ACHN (cell line): ENCODE results near the gene SCARB1.

Experiments
- DNase-seq: peaks from one replicate; pipeline ENCODE4 v3.0.0-alpha.2; 2015
- in situ Hi-C: cut with HindIII; loops from 2 replicates; pipeline ENCODE4 v1.10.0; 2017; ENCODE audit warnings: low sequenced_read_pairs, low pct_ligation_motif_present, low pct_unique_long_range_greater_than_20kb

The SCARB1 gene

DNA sequence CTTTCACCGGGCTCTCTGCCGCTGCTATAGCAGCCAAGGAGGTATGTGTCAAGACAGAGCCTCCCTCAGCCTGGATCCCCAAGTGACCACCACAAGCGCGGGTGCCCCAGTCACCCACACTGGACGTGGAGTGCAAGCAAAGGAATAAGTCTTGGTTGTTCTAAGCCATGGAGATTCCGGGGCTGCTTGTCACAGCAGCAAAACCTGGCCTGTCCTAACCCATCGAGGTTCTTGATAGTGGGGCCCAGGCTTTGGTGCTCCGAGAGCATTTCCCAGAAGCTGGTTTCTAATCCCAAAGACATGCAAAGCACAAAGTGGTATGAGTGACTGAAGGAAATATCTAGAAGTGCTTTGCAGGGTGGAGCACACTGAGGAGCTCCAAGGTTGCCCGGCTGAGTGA, 51.3 kb downstream of the SCARB1 start:
- no peak for DNase-seq
- in situ Hi-C loops, result no loop called here

DNA sequence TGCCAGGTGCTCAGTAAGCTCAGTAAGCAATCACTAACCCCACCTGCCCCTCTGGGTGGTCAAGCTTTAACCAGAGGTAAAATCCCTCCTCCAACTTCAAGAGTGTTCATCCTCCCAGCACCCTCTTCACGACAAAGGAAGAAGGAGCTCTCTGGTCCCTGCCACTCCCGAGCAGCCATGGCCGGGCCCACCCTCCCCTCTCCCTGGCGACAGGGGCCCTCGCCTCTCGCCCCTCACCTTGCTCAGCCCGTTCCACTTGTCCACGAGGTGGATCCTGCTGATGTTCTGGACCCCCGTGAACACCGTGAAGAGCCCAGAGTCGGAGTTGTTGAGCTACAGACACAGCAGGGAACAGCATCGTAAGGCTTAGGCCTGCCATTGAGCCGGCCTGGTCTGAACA, 52.0 kb downstream of the SCARB1 start:
- no peak for DNase-seq
- in situ Hi-C loops, result no loop called here

DNA sequence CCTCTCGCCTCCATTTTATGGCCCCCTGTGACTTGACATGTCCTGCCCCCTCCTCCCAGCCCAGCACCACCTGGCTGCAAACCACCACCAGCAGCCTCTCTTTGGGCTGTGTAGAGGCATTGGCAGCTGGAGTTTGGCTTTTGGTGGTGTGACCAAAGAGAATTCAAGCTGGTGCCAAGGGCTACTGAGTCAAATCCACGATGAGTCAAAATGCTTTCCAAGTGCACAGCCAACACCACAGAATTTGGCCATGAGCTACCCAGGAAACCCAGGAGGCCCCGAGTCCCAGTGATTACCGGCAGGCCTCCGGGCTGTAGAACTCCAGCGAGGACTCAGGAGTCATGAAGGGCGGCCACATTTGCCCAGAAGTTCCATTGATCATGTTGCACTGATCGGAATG, 53.8 kb downstream of the SCARB1 start:
- DNase-seq, result no peak
- in situ Hi-C loops, result no loop called here

DNA sequence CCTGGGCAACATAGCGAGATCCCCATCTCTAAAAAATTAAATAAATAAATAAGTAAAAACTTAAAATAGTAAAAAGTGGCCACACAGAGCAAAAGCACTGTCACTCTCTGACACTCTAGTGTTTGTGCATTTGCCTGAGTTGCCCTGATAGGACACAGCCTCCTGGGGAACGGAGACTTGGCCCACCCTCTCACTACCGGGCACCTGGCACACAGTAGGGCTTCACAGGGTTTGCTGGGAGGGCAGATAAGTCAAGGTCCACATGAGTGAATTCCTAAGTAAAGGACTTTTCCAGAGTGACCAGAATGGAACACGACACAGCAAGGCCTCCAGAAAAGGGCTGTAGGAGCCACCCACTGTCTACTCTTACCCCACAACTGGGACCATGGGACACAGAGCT, 54.3 kb downstream of the SCARB1 start:
- DNase-seq, result no peak
- in situ Hi-C loops, result no loop called here

DNA sequence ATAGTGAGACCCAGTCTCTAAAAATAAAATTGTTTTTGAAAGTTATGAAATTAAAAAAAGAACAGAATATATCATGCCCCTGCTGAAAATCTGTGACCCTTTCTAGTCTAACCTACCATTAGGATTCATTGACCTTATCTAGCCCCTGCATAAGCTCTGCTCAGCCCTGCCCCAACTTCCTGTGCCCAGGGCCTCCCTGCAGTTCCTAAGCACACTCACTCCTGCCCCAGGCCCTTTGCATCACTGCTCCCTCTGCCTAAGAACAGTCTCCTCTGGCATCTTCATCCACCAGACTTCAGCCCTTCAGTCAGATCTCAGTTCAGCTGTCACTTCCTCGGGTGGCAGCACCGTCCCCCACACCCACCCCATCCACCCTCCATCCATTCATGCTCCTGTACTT, 55.4 kb downstream of the SCARB1 start:
- in situ Hi-C loops, result no loop called here
- no peak for DNase-seq

DNA sequence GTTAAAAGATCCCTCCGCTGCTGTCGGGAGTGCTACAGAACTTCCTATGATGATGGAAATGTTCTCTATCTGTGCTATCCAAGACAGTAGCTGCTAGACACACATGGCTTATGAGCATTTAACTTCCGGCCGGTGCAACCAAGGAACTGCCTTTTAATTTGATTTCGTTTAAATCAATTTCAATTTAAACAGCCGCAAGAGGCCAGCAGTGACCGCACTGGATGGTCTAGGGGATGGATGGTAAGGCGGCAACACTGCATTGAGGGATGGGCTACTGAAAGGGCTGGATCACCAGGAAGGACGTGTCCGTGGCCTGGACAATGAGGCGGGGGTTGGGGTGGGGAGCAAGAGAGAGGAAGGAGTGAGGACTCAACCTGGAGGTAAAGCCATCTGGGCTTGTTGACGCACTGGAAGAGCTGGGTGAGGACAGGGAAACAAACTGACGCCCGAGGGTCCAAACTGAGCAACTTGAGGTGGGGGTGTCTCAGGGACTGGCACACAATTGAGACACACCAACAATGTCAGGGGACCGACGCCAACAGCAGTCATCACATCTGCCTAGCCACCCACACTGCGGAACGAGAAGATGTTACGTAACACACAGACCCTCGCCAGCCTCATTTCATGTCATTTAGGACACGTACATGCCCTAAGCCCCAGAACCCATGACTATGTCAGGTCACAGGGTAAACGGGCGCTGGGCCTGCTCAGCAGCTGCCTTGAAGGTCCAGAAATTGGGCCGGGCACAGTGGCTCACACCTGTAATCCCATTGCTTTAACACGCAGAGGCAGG, 57.6 kb downstream of the SCARB1 start:
- in situ Hi-C loops, result no loop called here
- no peak for DNase-seq

DNA sequence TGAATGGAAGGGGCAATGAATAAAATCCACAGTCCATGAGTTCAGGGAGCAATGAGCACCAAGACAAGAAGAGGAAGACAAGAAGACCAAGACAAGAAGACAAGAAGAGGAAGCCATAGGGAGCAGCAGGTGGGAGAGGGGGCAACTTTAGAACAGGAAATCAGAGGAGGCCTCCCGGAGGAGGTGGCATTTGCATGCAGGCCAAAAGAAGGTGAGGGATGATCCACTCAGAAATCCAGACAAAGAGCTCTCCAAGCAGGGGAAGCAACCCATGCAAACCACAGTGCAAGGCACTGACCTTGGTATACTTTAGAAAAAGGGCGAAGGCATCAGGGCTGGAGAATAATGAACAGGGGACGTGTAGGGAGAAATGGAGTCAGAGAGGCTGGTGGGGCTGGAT, 58.6 kb downstream of the SCARB1 start:
- in situ Hi-C loops, result no loop called here

DNA sequence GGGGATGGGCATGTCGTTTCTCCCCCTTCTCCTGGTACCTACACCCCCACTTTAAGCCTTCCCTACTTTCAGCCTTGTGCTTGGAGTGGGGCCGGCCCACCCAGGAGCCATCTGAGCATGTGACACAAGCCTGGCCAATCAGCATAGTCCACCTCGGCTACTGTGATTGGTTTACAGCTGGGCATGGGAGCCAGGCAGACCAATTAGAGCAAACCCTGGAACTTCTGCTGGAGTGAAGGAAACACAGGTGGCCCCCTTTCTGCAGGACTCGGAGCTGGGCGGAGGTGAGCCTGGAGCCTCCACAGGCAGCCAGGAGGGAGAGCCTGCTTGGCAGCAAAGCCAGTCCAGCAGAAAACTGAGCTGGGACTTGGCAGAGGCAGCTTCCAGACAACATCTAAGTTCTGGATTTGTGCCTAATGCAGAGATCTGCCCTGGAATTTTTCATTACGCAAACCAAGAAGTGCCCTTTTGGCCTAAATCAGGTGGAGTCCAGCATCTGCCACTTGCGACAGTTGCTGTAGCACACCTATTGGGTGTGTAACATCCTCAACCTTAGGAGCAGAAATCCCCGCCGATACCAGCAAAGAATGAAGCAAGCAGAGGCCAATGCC, 59.5 kb downstream of the SCARB1 start:
- peak; percentile 25 for DNase-seq

More for the DNA sequence above, 58.6 kb downstream of the SCARB1 start:
- DNase-seq, result no peak

DNA sequence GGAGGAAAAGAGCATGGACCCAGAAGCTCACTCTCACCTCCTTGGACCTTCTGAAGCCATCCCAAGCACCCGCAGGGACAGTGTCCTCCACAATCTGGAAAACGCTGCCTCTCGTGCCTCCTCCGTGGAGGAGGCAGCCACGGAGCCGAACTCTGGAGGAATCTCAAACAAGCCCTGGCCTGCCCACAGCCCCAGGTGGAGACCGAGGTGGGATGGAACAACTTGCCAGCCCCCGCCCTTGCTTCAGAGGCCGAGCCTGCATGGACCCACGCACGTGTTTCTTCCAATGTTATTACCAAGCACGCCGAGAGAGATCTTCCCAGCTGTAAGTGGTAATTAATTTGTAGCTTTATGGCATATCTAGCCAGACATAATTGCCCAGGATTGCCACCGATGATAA, 61.3 kb downstream of the SCARB1 start:
- no peak for DNase-seq
- in situ Hi-C loops, result no loop called here

More for the DNA sequence above, 59.5 kb downstream of the SCARB1 start:
- in situ Hi-C loops, result no loop called here

DNA sequence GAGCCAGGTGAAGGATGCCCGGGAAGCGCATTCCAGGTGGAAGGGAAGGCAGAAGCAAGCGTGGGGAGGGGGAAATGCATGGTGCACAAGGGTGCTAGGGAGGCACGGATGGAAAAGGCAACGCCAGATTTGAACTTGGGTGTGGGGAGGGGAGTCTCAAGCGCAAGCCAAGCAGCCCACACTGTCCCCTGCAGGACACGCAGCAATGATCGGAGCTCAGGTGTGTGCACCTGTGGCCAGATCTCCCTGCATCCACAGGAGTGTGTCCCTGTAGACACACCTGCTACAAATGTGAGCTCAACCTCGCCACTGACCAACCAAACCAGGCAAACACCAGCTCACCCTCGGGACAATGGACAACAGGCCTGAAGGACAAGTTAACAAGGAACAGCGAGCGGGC, 63.2 kb downstream of the SCARB1 start:
- in situ Hi-C loops, result no loop called here
- no peak for DNase-seq

DNA sequence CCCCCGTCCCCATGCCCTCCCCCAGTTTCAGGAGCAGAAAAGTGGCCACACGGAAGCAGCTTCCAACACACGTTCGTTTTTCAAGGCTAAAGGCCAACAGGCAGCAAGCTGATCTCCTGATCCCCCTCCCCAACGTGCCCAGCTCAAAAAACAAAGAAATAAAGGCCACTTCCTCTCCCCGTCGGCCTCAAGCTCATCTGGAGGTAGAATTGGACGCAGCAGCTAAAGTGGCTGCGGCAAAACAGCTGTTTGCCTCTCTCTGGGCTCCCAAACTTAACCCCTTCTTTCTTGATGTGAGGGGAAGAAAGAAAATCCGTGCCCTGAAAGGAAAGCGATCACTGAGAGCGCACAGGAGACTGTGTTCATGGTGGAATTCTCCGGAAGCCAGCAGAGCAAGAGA, 66.3 kb downstream of the SCARB1 start:
- no peak for DNase-seq
- in situ Hi-C loops, result no loop called here

DNA sequence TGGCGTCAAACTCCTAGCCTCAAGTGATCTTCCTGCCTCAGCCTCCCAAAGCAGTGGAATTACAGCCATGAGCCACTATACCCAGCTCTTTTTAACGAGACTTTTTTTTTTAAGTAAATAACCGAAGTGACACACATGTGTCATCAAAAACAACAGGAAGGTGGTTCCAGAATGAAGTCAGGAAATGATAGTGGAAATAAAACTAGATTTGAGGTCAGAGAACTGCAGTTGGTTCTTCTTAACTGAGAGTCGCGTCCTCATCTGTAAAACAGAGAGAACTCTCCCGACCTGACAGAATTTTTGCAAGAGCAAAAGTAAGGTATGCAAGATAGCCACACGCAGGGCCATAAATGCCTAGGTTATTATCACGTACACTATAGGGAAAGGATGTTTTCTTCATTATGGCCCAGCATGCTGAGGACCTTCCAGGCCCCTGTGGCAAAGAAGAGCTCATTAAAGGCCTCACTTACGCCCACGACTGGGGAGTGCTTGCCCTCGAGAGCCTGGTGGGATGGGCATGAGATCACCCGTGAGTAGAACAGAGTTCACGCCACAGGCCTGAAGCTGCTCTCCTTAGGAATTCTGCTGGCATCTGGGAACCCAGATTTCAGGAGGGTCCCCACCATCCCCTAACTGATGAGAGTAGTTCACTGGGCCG, 67.2 kb downstream of the SCARB1 start:
- DNase-seq, result no peak
- in situ Hi-C loops, result no loop called here

DNA sequence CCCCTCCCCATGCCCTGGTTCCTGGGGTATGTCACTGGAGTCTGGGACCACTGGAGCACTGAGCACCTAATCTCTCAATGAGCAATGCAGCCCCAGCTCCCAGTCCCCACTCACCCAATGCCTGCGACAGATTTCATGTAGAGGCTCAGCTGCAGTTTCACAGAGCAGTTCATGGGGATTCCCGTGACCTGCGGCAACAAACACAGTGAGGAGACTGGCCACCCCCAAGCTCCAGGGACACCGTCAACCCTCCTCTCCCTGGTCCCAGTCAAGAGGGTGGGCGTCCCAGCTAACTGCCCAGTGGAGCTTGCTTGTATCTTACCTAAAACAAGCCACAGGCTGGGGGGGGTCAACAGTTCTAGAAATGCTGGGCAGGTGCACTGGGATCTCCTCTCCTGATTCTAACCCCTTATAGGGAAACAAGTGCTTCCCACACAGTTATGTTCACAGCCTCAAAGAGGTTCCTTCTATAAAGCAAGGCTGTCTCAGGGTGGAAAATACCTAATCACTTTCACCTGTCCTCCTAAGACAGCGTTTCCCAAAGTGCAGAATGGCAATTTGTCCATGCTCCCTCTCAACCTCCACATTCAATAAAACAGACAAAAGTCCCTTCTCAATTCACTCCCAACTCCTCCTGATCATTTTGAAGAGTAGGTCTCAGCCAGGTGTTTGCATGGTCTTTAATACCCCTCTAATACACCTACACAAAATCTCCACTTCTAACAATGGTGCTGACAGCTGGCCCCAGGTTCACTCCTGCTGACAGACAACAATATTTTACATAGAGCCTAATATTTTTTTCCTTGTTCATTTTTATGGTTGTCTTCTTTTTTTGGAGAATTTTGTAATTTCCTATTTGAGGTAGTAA, 68.3 kb downstream of the SCARB1 start:
- in situ Hi-C loops, result no loop called here
- DNase-seq, result no peak

DNA sequence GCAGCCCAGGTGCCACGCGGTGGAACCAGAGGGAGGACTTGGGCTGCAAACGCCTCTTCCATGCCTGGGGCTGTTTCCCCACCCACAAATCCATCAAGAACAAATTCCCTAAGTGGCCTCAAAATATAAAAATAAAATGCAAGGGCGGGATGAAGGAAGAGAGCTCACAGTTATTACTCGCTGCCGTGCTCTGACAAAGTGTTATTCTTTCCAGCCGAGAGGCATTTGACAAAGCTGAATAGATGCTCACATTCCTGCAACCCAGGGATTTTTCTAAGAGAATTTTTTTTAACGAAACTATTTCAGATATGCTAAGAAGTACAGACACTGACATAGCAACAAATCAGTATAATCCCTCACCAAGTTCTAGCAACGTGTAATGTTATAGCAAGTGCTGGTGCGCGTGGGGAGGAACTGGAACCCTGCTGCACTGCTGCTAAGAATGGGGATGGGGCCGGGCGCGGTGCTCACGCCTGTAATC, 70.7 kb downstream of the SCARB1 start:
- in situ Hi-C loops, result no loop called here

DNA sequence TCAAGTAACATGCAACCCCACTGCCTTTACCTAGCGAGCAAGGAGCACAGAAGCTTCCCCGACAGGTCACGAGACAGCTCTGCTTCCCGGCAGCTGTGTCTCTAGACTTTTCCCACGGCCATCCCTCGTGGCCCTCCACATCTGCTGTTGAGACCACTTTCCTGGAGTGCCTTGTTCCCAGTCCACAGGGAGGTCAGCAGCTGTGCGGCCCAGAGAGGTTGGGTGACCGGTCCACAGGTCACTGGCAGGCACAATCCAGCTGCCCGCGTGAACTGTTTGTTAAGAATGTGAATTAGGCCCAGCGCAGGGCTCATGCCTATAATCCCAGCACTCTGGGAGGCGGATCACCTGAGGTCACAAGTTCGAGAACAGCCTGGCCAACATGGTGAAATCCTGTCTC, 71.5 kb downstream of the SCARB1 start:
- in situ Hi-C loops, result no loop called here
- DNase-seq, result no peak

More for the DNA sequence above, 70.7 kb downstream of the SCARB1 start:
- no peak for DNase-seq

DNA sequence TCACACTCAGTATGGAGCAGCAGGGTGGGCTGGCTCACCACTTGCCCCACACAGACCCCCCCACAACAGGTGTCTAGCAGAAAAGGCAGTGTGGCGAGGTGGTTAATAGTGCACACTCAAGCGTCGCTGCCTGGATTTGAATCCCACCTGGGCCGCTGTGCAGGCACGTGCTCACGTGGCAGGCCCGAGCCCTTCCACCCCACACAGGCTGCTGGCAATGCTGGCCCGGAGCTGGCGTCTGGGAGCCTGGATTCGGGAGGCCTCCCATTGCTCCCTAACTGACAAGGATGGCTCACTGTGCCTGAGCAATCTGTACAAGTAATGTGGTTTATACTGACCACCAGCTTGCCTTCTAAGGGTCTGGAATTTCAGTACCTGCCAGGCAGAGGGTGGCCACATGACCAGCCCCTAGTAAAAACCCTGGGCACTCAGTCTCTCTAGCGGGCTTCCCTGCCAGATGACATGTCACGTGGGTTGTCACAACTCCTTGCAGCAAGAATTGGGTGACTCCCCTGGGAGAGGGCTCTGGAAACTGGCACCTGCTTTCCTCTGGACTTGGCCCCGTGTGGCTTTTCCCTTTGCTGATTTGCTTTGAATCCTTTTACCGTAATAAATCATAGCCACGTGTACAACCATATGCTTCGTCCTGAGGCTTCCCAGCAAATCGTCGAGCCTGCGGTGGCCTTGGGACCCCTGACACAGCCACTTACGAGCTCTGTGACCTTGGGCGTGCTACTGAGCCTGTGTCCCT, 72.8 kb downstream of the SCARB1 start:
- in situ Hi-C loops, result no loop called here
- DNase-seq, result no peak

DNA sequence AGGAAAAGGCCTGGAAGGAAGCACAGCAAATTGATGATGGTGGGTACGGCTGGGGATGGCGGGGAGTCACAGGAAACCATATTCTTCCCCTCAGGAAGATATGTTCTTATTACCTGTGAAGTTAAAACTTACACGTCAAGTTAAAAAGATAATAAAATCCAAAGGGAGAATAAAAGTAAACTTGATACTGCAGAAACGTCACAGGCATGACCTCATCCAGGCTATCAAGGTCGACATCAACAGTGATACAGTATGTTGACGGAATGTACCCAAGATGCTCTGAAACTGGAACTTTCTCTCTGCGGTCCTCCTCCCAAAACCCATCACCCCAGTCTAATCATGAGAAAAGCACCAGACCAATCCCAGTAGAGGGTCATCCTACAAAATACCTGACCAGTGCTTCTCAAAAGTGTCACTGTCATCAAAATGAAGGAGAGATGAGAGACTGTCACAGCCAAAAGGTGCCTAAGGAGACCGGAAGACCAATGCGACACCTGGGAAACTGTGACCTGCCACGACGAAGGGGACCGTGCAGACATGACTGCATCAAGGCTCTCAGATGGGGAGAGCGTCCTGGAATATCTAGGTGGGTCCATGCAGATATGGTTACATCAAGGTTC, 74.6 kb downstream of the SCARB1 start:
- in situ Hi-C loops, result no loop called here

More for the DNA sequence above, 74.6 kb downstream of the SCARB1 start:
- no peak for DNase-seq
